ENCODE results near the gene TMEM132E. TPM values are rescaled to one million over a fixed set of nuclear protein-coding genes. Genes with fewer than 3 reads are reported as not detected.

TMEM132E gene
- polyA plus RNA-seq, 4 donors = 2.2 to 4.6 (median 3.4) TPM

GRCh38 chr17:34598161-34598776 is 18.9 kb downstream of the TMEM132E start:
- DNase-seq (ENCODE audit: low read depth in 4 of 4, low spot score in 3 of 4) = no peak

GRCh38 chr17:34601416-34601815 is 22.0 kb downstream of the TMEM132E start:
- DNase-seq (ENCODE audit: low read depth in 4 of 4, low spot score in 3 of 4) = no peak

GRCh38 chr17:34603974-34604373 is 24.6 kb downstream of the TMEM132E start:
- no peak for DNase-seq (ENCODE audit: low read depth in 4 of 4, low spot score in 3 of 4)

GRCh38 chr17:34606763-34607162 is 27.4 kb downstream of the TMEM132E start:
- no peak for DNase-seq (ENCODE audit: low read depth in 4 of 4, low spot score in 3 of 4)

GRCh38 chr17:34607917-34608316 is 28.5 kb downstream of the TMEM132E start:
- no peak for DNase-seq (ENCODE audit: low read depth in 4 of 4, low spot score in 3 of 4)

GRCh38 chr17:34609210-34609609 is 29.8 kb downstream of the TMEM132E start:
- DNase-seq (ENCODE audit: low read depth in 4 of 4, low spot score in 3 of 4) = no peak

- DNase-seq (ENCODE audit: low read depth in 4 of 4, low spot score in 3 of 4) = no peak
Observed at GRCh38 chr17:34610039-34610438, 30.7 kb downstream of the TMEM132E start.

- DNase-seq (ENCODE audit: low read depth in 4 of 4, low spot score in 3 of 4) = no peak
Observed at GRCh38 chr17:34610506-34610905, 31.1 kb downstream of the TMEM132E start.

GRCh38 chr17:34613064-34614019 is 34.0 kb downstream of the TMEM132E start:
- DNase-seq (ENCODE audit: low read depth in 4 of 4, low spot score in 3 of 4) = peak in 1 of 4 donors; percentile 52

- DNase-seq (ENCODE audit: low read depth in 4 of 4, low spot score in 3 of 4) = no peak
Observed at GRCh38 chr17:34614698-34615097, 35.3 kb downstream of the TMEM132E start.

GRCh38 chr17:34615326-34615725 is 35.9 kb downstream of the TMEM132E start:
- DNase-seq (ENCODE audit: low read depth in 4 of 4, low spot score in 3 of 4) = no peak

- DNase-seq (ENCODE audit: low read depth in 4 of 4, low spot score in 3 of 4) = peak; percentile 69 to 83 (median 76)
Observed at GRCh38 chr17:34616148-34616547, 36.8 kb downstream of the TMEM132E start.

GRCh38 chr17:34617398-34617797 is 38.0 kb downstream of the TMEM132E start:
- no peak for DNase-seq (ENCODE audit: low read depth in 4 of 4, low spot score in 3 of 4)

- no peak for DNase-seq (ENCODE audit: low read depth in 4 of 4, low spot score in 3 of 4)
Observed at GRCh38 chr17:34619687-34620217, 40.4 kb downstream of the TMEM132E start.

- no peak for DNase-seq (ENCODE audit: low read depth in 4 of 4, low spot score in 3 of 4)
Observed at GRCh38 chr17:34620458-34620857, 41.1 kb downstream of the TMEM132E start.

- DNase-seq (ENCODE audit: low read depth in 4 of 4, low spot score in 3 of 4) = no peak
Observed at GRCh38 chr17:34622862-34623623, 43.7 kb downstream of the TMEM132E start.

- no peak for DNase-seq (ENCODE audit: low read depth in 4 of 4, low spot score in 3 of 4)
Observed at GRCh38 chr17:34623856-34624766, 44.7 kb downstream of the TMEM132E start.

- DNase-seq (ENCODE audit: low read depth in 4 of 4, low spot score in 3 of 4) = no peak
Observed at GRCh38 chr17:34624767-34625383, 45.5 kb downstream of the TMEM132E start.

GRCh38 chr17:34626121-34626681 is 46.8 kb downstream of the TMEM132E start:
- DNase-seq (ENCODE audit: low read depth in 4 of 4, low spot score in 3 of 4) = no peak

Measured in left renal pelvis (tissue), 4 donors.